ENCODE data around the gene KRT73. TPM values are rescaled to one million over a fixed set of nuclear protein-coding genes. Genes with fewer than 3 reads are reported as not detected.

Gene KRT73
- total RNA-seq, 1 experiment from 2014 or later: not detected

DNA sequence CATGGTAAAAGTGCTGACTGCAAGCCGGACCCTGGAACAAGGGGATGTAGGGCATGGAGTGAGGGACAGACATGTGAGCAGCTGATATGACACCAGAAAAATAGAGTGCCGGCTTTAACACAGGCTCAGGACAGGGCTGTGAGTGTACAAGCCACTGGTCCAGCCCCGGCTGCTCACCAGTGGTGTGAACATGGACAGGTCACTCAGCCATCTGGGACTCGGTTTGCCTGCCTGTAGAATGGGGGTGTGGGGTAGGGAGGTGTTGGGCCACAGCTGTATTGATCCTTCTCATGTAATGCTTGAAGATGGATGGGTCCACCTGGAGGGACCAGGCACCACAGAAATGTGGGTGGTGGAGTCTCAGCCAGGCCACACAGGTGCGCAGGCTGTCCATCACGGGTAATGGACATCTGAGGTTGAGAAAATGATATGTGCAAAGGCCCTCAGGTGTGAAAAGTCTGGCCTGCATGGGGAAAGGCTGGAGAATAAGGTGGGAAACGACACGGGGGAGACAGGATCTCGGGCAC, 34.1 kb downstream of the KRT73 start:
- Histone ChIP-seq H3K18ac (ENCODE audit: insufficient read length, low read depth, low read length) (no peak overlapping the region), H3K9me3 (ENCODE audit: control insufficient read depth, low read depth, low read length) (no peaks in the 10 kb centered on the region), H3K27ac (ENCODE audit: insufficient read length, low read depth, low read length) (no peak overlapping the region), H4K20me1 (ENCODE audit: control insufficient read depth, insufficient read depth, insufficient read length) (no peaks in the 10 kb centered on the region), H3K23me2 (ENCODE audit: insufficient read length, low read depth, low read length, poor library complexity, severe bottlenecking) (no peaks in the 10 kb centered on the region), H3T11ph (ENCODE audit: low read length) (no peak overlapping the region), H3K4me2 (ENCODE audit: insufficient read depth, insufficient read length, low read length) (no peak overlapping the region), H4K8ac (replicated peaks; ENCODE audit: insufficient read length, low read depth, low read length) (no peak overlapping the region), H2BK120ac (ENCODE audit: low read depth, low read length, poor library complexity, severe bottlenecking) (no peak overlapping the region), H3K14ac (ENCODE audit: insufficient read depth, low read length) (no peak overlapping the region), H3K4ac (ENCODE audit: low read depth, low read length) (no peak overlapping the region), H2AFZ (ENCODE audit: low read length) (no peak overlapping the region), H3K9ac (ENCODE audit: extremely low read depth, insufficient read length, low read length) (no peak overlapping the region), H4K5ac (ENCODE audit: insufficient read length, low read depth, low read length) (no peak overlapping the region), H3K4me1 (ENCODE audit: insufficient read depth, low read length) (no peaks in the 10 kb centered on the region), H2BK15ac (ENCODE audit: low read depth, low read length) (no peak overlapping the region), H3K79me1 (ENCODE audit: insufficient read depth, low read depth, low read length, poor library complexity, severe bottlenecking) (no peaks in the 10 kb centered on the region), H3K79me2 (ENCODE audit: insufficient read depth, low read length) (no peaks in the 10 kb centered on the region), H2BK5ac (ENCODE audit: insufficient read length, low read length) (no peak overlapping the region), H2AK5ac (ENCODE audit: insufficient read length, low read length) (no peak overlapping the region), H3K23ac (ENCODE audit: insufficient read length, low read depth, low read length) (no peak overlapping the region), H2BK20ac (ENCODE audit: low read depth, low read length, poor library complexity, severe bottlenecking) (no peak overlapping the region), H4K91ac (ENCODE audit: insufficient read length, low read depth, low read length) (no peak overlapping the region), H3K56ac (ENCODE audit: insufficient read length, low read depth, low read length) (no peak overlapping the region), H2BK12ac (ENCODE audit: insufficient read length, low read depth, low read length) (no peak overlapping the region), H3K27me3 (ENCODE audit: insufficient read depth, low read length) (no peaks in the 10 kb centered on the region)
- H3K27me3 Mint-ChIP-seq (ENCODE audit: low read depth): peaks cover 12% of the 10 kb centered on the region
- no peaks in the 10 kb centered on the region; a peak in 1 of 7 replicates for H3K36me3 Mint-ChIP-seq (ENCODE audit: insufficient read depth in 1 of 3, low read depth in 3 of 3)
- H3K4me3 Mint-ChIP-seq: no peak overlapping the region; a peak in 1 of 5 replicates
- H3K27ac Mint-ChIP-seq: no peak overlapping the region; a peak in 1 of 7 replicates
- peaks cover 0 to under 1% of the 10 kb centered on the region in 2 experiments; a peak in 2 of 5 replicates for H3K9me3 Mint-ChIP-seq
- DNase-seq: no peak
- TF ChIP-seq, protein P1, sequence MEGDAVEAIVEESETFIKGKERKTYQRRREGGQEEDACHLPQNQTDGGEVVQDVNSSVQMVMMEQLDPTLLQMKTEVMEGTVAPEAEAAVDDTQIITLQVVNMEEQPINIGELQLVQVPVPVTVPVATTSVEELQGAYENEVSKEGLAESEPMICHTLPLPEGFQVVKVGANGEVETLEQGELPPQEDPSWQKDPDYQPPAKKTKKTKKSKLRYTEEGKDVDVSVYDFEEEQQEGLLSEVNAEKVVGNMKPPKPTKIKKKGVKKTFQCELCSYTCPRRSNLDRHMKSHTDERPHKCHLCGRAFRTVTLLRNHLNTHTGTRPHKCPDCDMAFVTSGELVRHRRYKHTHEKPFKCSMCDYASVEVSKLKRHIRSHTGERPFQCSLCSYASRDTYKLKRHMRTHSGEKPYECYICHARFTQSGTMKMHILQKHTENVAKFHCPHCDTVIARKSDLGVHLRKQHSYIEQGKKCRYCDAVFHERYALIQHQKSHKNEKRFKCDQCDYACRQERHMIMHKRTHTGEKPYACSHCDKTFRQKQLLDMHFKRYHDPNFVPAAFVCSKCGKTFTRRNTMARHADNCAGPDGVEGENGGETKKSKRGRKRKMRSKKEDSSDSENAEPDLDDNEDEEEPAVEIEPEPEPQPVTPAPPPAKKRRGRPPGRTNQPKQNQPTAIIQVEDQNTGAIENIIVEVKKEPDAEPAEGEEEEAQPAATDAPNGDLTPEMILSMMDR (conservative IDR thresholded peaks at IDR 0.05): no peak
- peaks cover 10 to 12% of the 10 kb centered on the region in 2 experiments for H3K4me1 Mint-ChIP-seq
- WGBS (ENCODE audit: extremely low coverage, insufficient read length, low lambda C conversion rate): no CpG with 5 or more reads among the region's 9 CpGs
